GM12874 (cell line): Measurements from ENCODE around the gene GAS7.

Experiments used
- CTCF ChIP-seq: IDR thresholded peaks from 2 replicates; pipeline ENCODE4 v1.5.1; 2011; ENCODE audit warnings: low read depth, mild to moderate bottlenecking, control low read depth, low read length, moderate library complexity; ENCODE audit not compliant: insufficient read depth

Gene GAS7

GRCh38 chr17:10211666-10212065, 13.3 kb upstream of the GAS7 start:
- no peak for TF ChIP-seq CTCF

GRCh38 chr17:10210151-10210574, 11.8 kb upstream of the GAS7 start:
- TF ChIP-seq CTCF: no peak

- TF ChIP-seq CTCF: no peak
These were observed 10.3 kb upstream of the GAS7 start for GRCh38 chr17:10208604-10209193.

- no peak for TF ChIP-seq CTCF
These were observed 8.7 kb upstream of the GAS7 start for GRCh38 chr17:10207153-10207552.

- no peak for TF ChIP-seq CTCF
These were observed 7.3 kb upstream of the GAS7 start for GRCh38 chr17:10205549-10206185.

GRCh38 chr17:10201680-10202079, 3.3 kb upstream of the GAS7 start:
- TF ChIP-seq CTCF: no peak

GRCh38 chr17:10200645-10201044, 2.2 kb upstream of the GAS7 start:
- TF ChIP-seq CTCF: no peak
